Activated CD4-positive, alpha-beta T cell treated with anti-CD3 and anti-CD28 coated beads, Interleukin-10, Interleukin-2, amounts not matched to agents 100 ng/mL and 50 ng/mL, durations not matched to agents 16 hours and 8 hours (primary cell): Measurements from ENCODE around the gene TSPAN4.

Source experiments
- DNase-seq: peaks from one replicate; pipeline ENCODE4 v3.0.0-alpha.2; 2020

Gene TSPAN4

GRCh38 chr11:914747-915501 is 72.3 kb downstream of the TSPAN4 start:
- no peak for DNase-seq
